MM.1S (cell line): ENCODE measurements around the gene CD80.

ENCODE experiments used
- EZH2 ChIP-seq: fragments of 300-600 bp; sonication (generic); optimal IDR thresholded peaks from 2 replicates; pipeline ENCODE3; 2017; ENCODE audit warnings: low read depth, mild to moderate bottlenecking, antibody characterized with exemption, low read length, mixed read lengths
- TF ChIP-seq, protein P1 (sequence below): fragments of 300-600 bp; sonication (generic); IDR thresholded peaks from 2 replicates; pipeline ENCODE4 v1.5.1; 2016; ENCODE audit warnings: antibody characterized with exemption, low read length, mixed read lengths

DNA sequence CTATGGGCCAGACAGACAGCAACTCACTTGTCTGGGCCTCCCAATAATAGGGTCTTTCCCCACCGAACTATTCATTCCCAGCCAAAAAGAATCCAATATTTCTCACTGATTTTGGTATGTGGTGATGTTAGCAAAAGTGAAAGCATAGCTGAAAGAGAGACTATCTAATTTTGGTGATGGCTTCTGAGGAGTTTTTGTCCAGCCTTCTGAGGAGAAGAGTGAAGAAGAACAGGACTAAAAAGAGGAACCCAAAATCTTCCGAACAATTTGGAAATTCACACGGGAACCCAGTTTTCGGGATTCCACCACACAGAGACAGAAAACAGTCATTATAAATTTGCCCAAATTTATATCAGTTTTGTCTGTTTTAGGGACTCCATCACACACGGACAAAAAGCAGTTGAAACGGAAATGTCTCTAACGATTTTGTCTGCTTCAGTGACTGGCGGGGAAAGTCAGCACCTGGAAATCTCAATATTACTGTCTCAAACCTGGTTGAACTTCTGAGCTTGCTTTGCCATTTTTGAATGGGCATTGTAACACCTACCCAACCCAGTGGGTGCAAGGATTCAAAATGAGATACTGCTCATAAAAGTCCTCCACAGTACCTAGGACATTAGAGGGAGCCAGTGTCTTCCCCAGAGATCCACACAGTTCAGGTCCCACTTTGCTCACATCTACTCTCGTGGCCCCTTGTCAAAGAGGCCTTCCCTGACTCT, 9.1 kb downstream of the CD80 start:
- TF ChIP-seq, protein P1, sequence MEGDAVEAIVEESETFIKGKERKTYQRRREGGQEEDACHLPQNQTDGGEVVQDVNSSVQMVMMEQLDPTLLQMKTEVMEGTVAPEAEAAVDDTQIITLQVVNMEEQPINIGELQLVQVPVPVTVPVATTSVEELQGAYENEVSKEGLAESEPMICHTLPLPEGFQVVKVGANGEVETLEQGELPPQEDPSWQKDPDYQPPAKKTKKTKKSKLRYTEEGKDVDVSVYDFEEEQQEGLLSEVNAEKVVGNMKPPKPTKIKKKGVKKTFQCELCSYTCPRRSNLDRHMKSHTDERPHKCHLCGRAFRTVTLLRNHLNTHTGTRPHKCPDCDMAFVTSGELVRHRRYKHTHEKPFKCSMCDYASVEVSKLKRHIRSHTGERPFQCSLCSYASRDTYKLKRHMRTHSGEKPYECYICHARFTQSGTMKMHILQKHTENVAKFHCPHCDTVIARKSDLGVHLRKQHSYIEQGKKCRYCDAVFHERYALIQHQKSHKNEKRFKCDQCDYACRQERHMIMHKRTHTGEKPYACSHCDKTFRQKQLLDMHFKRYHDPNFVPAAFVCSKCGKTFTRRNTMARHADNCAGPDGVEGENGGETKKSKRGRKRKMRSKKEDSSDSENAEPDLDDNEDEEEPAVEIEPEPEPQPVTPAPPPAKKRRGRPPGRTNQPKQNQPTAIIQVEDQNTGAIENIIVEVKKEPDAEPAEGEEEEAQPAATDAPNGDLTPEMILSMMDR, result no peak
- no peak for TF ChIP-seq EZH2
